K562 (cell line): Measurements from ENCODE around the gene BTN3A1. TPM values are rescaled to one million over a fixed set of nuclear protein-coding genes. Genes with fewer than 3 reads are reported as not detected.

ENCODE experiments used
- DACH1 ChIP-seq: fragments of 450-650 bp; IDR thresholded peaks from 2 replicates; pipeline ENCODE4 v1.6.1; 2018; ENCODE audit not compliant: partially characterized antibody
- HES1 ChIP-seq: fragments of 450-650 bp; IDR thresholded peaks from 2 replicates; pipeline ENCODE4 v1.6.1; 2016; ENCODE audit warnings: low read depth, mild to moderate bottlenecking, moderate library complexity
- HMGN3 ChIP-seq: IDR thresholded peaks from 2 replicates; pipeline ENCODE4 v1.6.1; 2011; ENCODE audit warnings: borderline replicate concordance, low read depth, mild to moderate bottlenecking, mixed read lengths, low read length; ENCODE audit not compliant: insufficient read length; ENCODE audit errors: extremely low read depth
- HSF4 ChIP-seq: fragments of 250-450 bp; sonication (Bioruptor Pico); IDR thresholded peaks from 2 replicates; pipeline ENCODE4 v2.1.2; 2022; ENCODE audit warnings: mild to moderate bottlenecking, moderate library complexity, borderline replicate concordance
- MIER1 ChIP-seq: fragments of 450-650 bp; IDR thresholded peaks from 2 replicates; pipeline ENCODE4 v1.6.1; 2016; ENCODE audit warnings: antibody characterized with exemption, mild to moderate bottlenecking, low read depth
- NONO ChIP-seq, 2 experiments: fragments of 200-400 bp in 1 of 2; fragments of 450-650 bp in 1 of 2; formaldehyde crosslinking in 1 of 2; IDR thresholded peaks; 2 replicates each; pipeline ENCODE4 v1.6.1; 2017; ENCODE audit warnings: low read depth in 2 of 2, mild to moderate bottlenecking in 2 of 2, moderate library complexity in 2 of 2, low read length in 1 of 2
- POLR2AphosphoS2 ChIP-seq: IDR thresholded peaks from 2 replicates; pipeline ENCODE4 v1.6.1; 2012; ENCODE audit warnings: low read length, improper control_type of control experiment
- SAFB ChIP-seq: fragments of 200-400 bp; formaldehyde crosslinking; IDR thresholded peaks from 2 replicates; pipeline ENCODE4 v1.6.1; 2017; ENCODE audit warnings: low read depth, low read length, borderline replicate concordance
- SIRT6 ChIP-seq: IDR thresholded peaks from one replicate; pipeline ENCODE4 v1.6.1; 2012; ENCODE audit warnings: low read depth, mild to moderate bottlenecking, control low read depth, inconsistent platforms, low read length, moderate library complexity
- SREBF2 ChIP-seq: sonication (generic); formaldehyde crosslinking; IDR thresholded peaks from 2 replicates; pipeline ENCODE4 v1.4.0; 2020; ENCODE audit warnings: mild to moderate bottlenecking, missing genetic modification reagents
- SRSF3 ChIP-seq: fragments of 200-400 bp; formaldehyde crosslinking; IDR thresholded peaks from 2 replicates; pipeline ENCODE4 v1.6.1; 2016; ENCODE audit warnings: mild to moderate bottlenecking, low read length, moderate library complexity; ENCODE audit not compliant: insufficient read depth
- TFE3 ChIP-seq: fragments of 450-650 bp; formaldehyde crosslinking; IDR thresholded peaks from 2 replicates; pipeline ENCODE4 v1.4.0; 2020; ENCODE audit warnings: mild to moderate bottlenecking, mixed read lengths
- WHSC1 ChIP-seq: IDR thresholded peaks from one replicate; pipeline ENCODE4 v1.6.1; 2012; ENCODE audit warnings: low read length, control low read depth, inconsistent platforms
- ZNF407 ChIP-seq: fragments of 450-650 bp; IDR thresholded peaks from 2 replicates; pipeline ENCODE4 v1.6.1; 2016; ENCODE audit warnings: low read depth
- ZNF57 ChIP-seq: fragments of 450-650 bp; formaldehyde crosslinking; IDR thresholded peaks from 2 replicates; pipeline ENCODE4 v1.4.0; 2020; ENCODE audit warnings: mild to moderate bottlenecking, moderate library complexity
- ZNF668 ChIP-seq: fragments of 250-450 bp; sonication (Bioruptor Pico); IDR thresholded peaks from 2 replicates; pipeline ENCODE4 v1.8.0; 2022; ENCODE audit warnings: mild to moderate bottlenecking, inconsistent platforms
- ZNF695 ChIP-seq: fragments of 450-650 bp; formaldehyde crosslinking; IDR thresholded peaks from 2 replicates; pipeline ENCODE4 v1.4.0; 2020; ENCODE audit warnings: mild to moderate bottlenecking, moderate library complexity
- ZNF717 ChIP-seq: fragments of 250-450 bp; sonication (Bioruptor Pico); IDR thresholded peaks from 2 replicates; pipeline ENCODE4 v1.5.0; 2021
- polyA plus RNA-seq, 8 experiments: library from polyadenylated mRNA; depleted of rRNA in 4 of 8; stranded (reverse) in 5 of 8; unstranded in 3 of 8; fragments of >200 nt; fragmentation: Nextera tagmentation in 2 of 8; fragmentation: Illumina TruSeq in 1 of 8; extraction: Ambion mirVana in 2 of 8; extraction: Trizol in 1 of 8; gene quantifications; 2 replicates each; pipeline versions ENCODE4 v1.2.1 to v1.2.3, GENCODE V29; 2011 to 2014; ENCODE audit warnings: inconsistent platforms in 1 of 8, missing spikeins in 1 of 8
- total RNA-seq, 7 experiments: library from RNA; depleted of rRNA in 6 of 7; stranded (reverse); fragments of >200 nt in 6 of 7; fragmentation: Illumina TruSeq in 2 of 7; extraction: Trizol in 2 of 7; gene quantifications; 2 replicates each; pipeline versions ENCODE4 v1.2.1 to v1.2.3, GENCODE V29; 2011 to 2021; ENCODE audit warnings: low replicate concordance in 1 of 7

BTN3A1 gene
- total and polyA plus RNA-seq, 9 of the 15 experiments (the other 6 are each of a cell fraction or from before 2014, with no cell fraction given), result 0.84 to 8.5 (median 3.9) TPM

- no peak for TF ChIP-seq ZNF407
- no peak for TF ChIP-seq ZNF57
- no peak for TF ChIP-seq DACH1
- TF ChIP-seq SREBF2, result no peak
- no peak for TF ChIP-seq SRSF3
- no peak for TF ChIP-seq ZNF717
- TF ChIP-seq NONO (IDR thresholded peaks at IDR 0.05; ENCODE audit: low read depth in 2 of 2, low read length in 1 of 2), result no peak
- no peak for TF ChIP-seq MIER1
- no peak for TF ChIP-seq SAFB
- no peak for TF ChIP-seq TFE3 (CRISPR knock-in tag)
- TF ChIP-seq SIRT6, result no peak
- TF ChIP-seq ZNF668 (CRISPR knock-in tag), result no peak
- 0 out of 2 replicates have a peak, but pooled peaks have one; percentile 33 for TF ChIP-seq HES1
- TF ChIP-seq HSF4 (CRISPR knock-in tag), result no peak
- peak; percentile 17 for TF ChIP-seq HMGN3
- TF ChIP-seq POLR2AphosphoS2, result no peak
- no peak for TF ChIP-seq WHSC1
- TF ChIP-seq ZNF695 (CRISPR knock-in tag), result no peak
These were observed 19.4 kb downstream of the BTN3A1 start (continued) for GRCh38 chr6:26421259-26422144.
